Tibial nerve (tissue), 4 donors: Measurements from ENCODE around the gene SH2D6. TPM values are rescaled to one million over a fixed set of nuclear protein-coding genes. Genes with fewer than 3 reads are reported as not detected.

ENCODE experiments used
- DNase-seq, 2 donors: peaks; one replicate each; pipeline ENCODE4 v3.0.0-alpha.2; 2019; ENCODE audit warnings: low spot score in 2 of 2
- H3K27ac ChIP-seq, 4 donors: fragments of 200-600 bp; sonication (generic) in 3 of 4; one replicate each; pipeline ENCODE4 v1.5.1; 2017 to 2019; ENCODE audit warnings: mild to moderate bottlenecking in 1 of 4
- H3K27me3 ChIP-seq, 2 donors: fragments of 200-600 bp; sonication (generic) in 1 of 2; one replicate each; pipeline versions ENCODE4 v1.5.1 to v1.6.0; 2017 to 2019
- H3K36me3 ChIP-seq, 3 donors: fragments of 200-600 bp; sonication (generic); one replicate each; pipeline ENCODE4 v1.5.1; 2018 to 2019
- H3K4me1 ChIP-seq, 4 donors: fragments of 200-600 bp; sonication (generic) in 3 of 4; one replicate each; pipeline ENCODE4 v1.5.1; 2017 to 2019
- H3K4me3 ChIP-seq, 4 donors: fragments of 200-600 bp; sonication (generic) in 3 of 4; one replicate each; pipeline ENCODE4 v1.5.1; 2017 to 2019; ENCODE audit warnings: mild to moderate bottlenecking in 1 of 4, moderate library complexity in 1 of 4
- H3K9me3 ChIP-seq, 4 donors: fragments of 200-600 bp; sonication (generic) in 3 of 4; one replicate each; pipeline ENCODE4 v1.5.1; 2017 to 2019
- CTCF ChIP-seq, 5 experiments: fragments of 200-600 bp in 3 of 5; fragments of 450-650 bp in 2 of 5; sonication (generic) in 3 of 5; IDR thresholded peaks; one replicate each; pipeline ENCODE4 v1.5.1; 2016 to 2019; ENCODE audit warnings: antibody characterized with exemption in 5 of 5, mild to moderate bottlenecking in 3 of 5, moderate library complexity in 2 of 5
- EP300 ChIP-seq, 2 donors: sonication (generic); formaldehyde crosslinking; IDR thresholded peaks; one replicate each; pipeline ENCODE4 v1.6.1; 2017; ENCODE audit warnings: antibody characterized with exemption in 2 of 2, mild to moderate bottlenecking in 1 of 2
- POLR2A ChIP-seq, 2 donors: fragments of 450-650 bp; IDR thresholded peaks; one replicate each; pipeline ENCODE4 v1.6.1; 2017; ENCODE audit warnings: antibody characterized with exemption in 2 of 2, mild to moderate bottlenecking in 2 of 2, moderate library complexity in 2 of 2
- WGBS, 2 donors: methylation state at CpG; one replicate each; pipeline ENCODE4 v1.1.5; 2018; 5-methylcytosine and 5-hydroxymethylcytosine counted together
- total RNA-seq, 4 donors: library from RNA; depleted of rRNA; stranded (reverse); fragments of >200 nt; gene quantifications; one replicate each; pipeline ENCODE4 v1.1.0, GENCODE V29; 2016

The SH2D6 gene
- total RNA-seq, 4 donors from 2014 or later, result 1.1 TPM; not detected in 3

- no peaks in the 10 kb centered on the region for H3K27me3 ChIP-seq
- TF ChIP-seq POLR2A (IDR thresholded peaks at IDR 0.05) (no peak), EP300 (IDR thresholded peaks at IDR 0.05) (no peak), CTCF (IDR thresholded peaks at IDR 0.05) (no peak)
- H3K4me3 ChIP-seq, result no peak overlapping the region
- no peak overlapping the region for H3K27ac ChIP-seq
- peaks cover 0 to 26% (median 0%) of the 10 kb centered on the region in 3 donors for H3K36me3 ChIP-seq
- H3K9me3 ChIP-seq, result peaks cover 0 to 2% (median 0%) of the 10 kb centered on the region in 4 donors
- H3K4me1 ChIP-seq, result peaks cover 0 to 22% (median 2%) of the 10 kb centered on the region in 4 donors
- WGBS, 2 donors, result 67 to 81% methylated on average over 4 of the region's 4 CpGs
- DNase-seq, result no peak
Measured at GRCh38 chr2:85397925-85398331, 20.6 kb upstream of the SH2D6 start.

- 85 to 87% methylated on average over 5 to 8 of the region's 8 CpGs for WGBS, 2 donors
- peaks cover 0 to 26% (median 0%) of the 10 kb centered on the region in 3 donors for H3K36me3 ChIP-seq
- TF ChIP-seq POLR2A (IDR thresholded peaks at IDR 0.05) (no peak), EP300 (IDR thresholded peaks at IDR 0.05) (no peak), CTCF (IDR thresholded peaks at IDR 0.05) (no peak)
- peaks cover 0 to 21% (median 2%) of the 10 kb centered on the region in 4 donors for H3K4me1 ChIP-seq
- H3K4me3 ChIP-seq, result no peak overlapping the region
- peaks cover 0 to 7% (median 0%) of the 10 kb centered on the region in 4 donors for H3K9me3 ChIP-seq
- no peak for DNase-seq
- H3K27ac ChIP-seq, result no peak overlapping the region
- no peaks in the 10 kb centered on the region for H3K27me3 ChIP-seq
Measured at GRCh38 chr2:85398426-85399182, 19.9 kb upstream of the SH2D6 start.

GRCh38 chr2:85399183-85399455 is 19.4 kb upstream of the SH2D6 start:
- TF ChIP-seq POLR2A (IDR thresholded peaks at IDR 0.05), result no peak
- no peak for TF ChIP-seq CTCF (IDR thresholded peaks at IDR 0.05)
- no peak for TF ChIP-seq EP300 (IDR thresholded peaks at IDR 0.05)
- H3K27me3 ChIP-seq, result no peaks in the 10 kb centered on the region
- no peak overlapping the region for H3K27ac ChIP-seq
- DNase-seq, result no peak
- WGBS, 2 donors, result 89 to 98% methylated on average over 6 to 8 of the region's 8 CpGs
- H3K9me3 ChIP-seq, result peaks cover 0 to 12% (median under 1%) of the 10 kb centered on the region in 4 donors
- H3K4me1 ChIP-seq, result peaks cover 0 to 16% (median 2%) of the 10 kb centered on the region in 4 donors
- no peak overlapping the region for H3K4me3 ChIP-seq
- H3K36me3 ChIP-seq, result peaks cover 0 to 26% (median 0%) of the 10 kb centered on the region in 3 donors

- no peak for TF ChIP-seq CTCF (IDR thresholded peaks at IDR 0.05)
- no peak for TF ChIP-seq EP300 (IDR thresholded peaks at IDR 0.05)
- no peak for TF ChIP-seq POLR2A (IDR thresholded peaks at IDR 0.05)
- DNase-seq, result no peak
- H3K9me3 ChIP-seq, result peaks cover 0 to 17% (median 2%) of the 10 kb centered on the region in 4 donors
- H3K27ac ChIP-seq, result no peak overlapping the region
- H3K36me3 ChIP-seq, result peaks cover 0 to 26% (median 0%) of the 10 kb centered on the region in 3 donors
- H3K4me1 ChIP-seq, result peaks cover 0 to 13% (median 0%) of the 10 kb centered on the region in 4 donors
- 91 to 93% methylated on average over 8 of the region's 8 CpGs for WGBS, 2 donors
- H3K27me3 ChIP-seq, result no peaks in the 10 kb centered on the region
- no peak overlapping the region for H3K4me3 ChIP-seq
Measured at GRCh38 chr2:85400023-85400422, 18.5 kb upstream of the SH2D6 start.
